HG03095 (cell line): Measurements from ENCODE around the gene COPS6.

Source experiments
- ATAC-seq: cut with Tn5 transposase; IDR thresholded peaks from one replicate; pipeline ENCODE4 v1.9.1; 2021; ENCODE audit warnings: moderate library complexity; ENCODE audit not compliant: unreplicated experiment

Gene COPS6

DNA sequence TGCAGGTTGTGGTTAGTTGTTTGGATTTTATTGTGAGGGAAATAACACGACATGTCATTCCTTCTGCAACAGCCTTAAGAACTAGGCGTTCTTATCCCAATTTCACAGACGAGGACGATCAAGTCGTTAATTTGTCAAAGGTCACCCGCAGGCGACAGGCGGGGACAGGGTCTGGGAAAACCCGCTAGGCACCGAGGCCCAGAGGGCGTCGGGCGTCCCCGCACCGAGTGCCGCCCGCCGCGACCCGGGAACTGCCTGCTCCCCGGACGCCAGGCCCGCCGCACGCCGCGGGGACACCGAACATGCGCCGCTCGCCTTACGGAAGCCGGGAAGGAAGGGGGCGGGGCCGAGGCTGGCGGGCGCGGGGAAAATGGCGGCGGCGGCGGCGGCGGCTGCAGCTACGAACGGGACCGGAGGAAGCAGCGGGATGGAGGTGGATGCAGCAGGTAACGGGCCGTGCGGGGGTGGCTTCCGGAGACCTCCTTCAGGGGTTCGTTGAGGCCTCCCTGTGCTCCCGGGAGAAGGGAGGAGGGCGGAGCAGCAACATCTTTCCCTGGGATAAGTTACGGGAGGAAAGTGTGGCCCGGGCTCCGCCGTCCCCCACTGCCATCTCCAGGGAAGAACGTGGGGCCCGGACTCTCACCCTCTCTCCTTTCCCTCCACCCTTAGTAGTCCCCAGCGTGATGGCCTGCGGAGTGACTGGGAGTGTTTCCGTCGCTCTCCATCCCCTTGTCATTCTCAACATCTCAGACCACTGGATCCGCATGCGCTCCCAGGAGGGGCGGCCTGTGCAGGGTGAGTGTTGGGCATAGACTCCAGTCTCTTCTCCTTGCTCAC lies at the start of gene COPS6:
Gene COPS6, plus strand, starts transcription at position 349 of the 837 bp plus-strand sequence. Its CDS starts 22 bp downstream, at position 371.
- ATAC-seq: peak; percentile 44

- ATAC-seq: no peak
These were observed 48.2 kb upstream of the COPS6 start for GRCh38 chr7:100040575-100040974.

- no peak for ATAC-seq
These were observed 44.1 kb upstream of the COPS6 start for GRCh38 chr7:100044718-100045117.

DNA sequence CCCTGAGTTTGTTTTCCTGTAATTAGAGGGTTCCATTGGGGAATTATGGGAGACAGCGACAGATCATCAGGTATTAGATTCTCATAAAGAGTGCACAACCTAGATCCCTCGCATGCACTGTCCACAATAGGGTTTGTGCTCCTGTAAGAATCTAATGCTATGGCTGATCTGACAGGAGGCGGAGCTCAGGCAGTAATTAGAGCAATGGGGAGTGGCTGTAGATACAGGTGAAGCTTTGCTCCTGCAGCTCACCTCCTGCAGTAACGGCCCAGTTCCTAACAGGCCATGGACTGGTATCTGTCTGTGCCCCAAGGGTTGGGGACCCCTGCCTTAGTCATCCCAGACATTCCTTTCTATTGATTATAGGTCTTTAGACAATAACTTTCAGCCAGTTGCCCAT lies 40.1 kb upstream of the COPS6 start:
- no peak for ATAC-seq

DNA sequence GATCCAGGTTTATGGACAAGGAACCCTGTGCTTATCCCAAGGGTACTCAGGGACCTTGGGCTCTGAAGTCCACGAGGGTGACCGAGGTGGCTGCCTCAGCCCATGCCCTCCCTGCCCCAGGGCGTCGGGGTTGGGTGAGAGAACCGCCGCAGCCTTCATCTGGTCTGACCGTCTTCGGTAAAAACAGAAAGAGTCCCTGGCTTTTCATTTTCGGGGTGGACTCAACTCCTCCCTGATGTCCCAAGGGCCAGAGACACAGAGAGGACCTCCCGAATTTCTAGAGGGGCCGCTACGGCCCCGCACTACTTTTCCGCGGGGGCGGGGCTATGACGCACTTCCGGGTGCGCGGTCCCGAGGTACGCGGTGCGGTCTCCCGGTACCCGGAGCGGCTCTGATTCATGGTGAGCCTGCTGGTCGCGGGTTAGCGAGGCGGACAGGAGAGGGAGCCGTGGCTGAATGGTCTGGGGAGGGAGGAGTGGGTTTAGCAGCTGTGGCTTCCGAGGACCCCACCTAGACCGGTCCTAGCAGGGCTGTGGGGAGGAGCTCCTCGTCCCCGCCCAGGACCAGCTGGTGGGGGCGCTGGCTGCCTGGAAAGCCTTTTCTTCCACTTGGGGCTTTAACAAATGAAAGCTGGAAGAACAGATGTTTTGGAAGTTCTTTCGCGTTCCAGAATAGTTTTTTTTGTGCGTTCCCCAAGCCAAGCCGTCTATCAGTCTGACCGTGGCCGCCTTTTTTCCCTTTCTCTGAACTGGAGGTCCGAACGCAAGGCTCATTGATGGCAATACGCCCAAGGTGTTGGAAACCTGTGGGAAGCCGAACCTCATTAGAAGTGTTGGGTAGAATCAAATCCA lies 39.1 kb upstream of the COPS6 start, which contains the start of gene ZSCAN21:
Gene ZSCAN21, plus strand, starts transcription at position 334 of the 851 bp plus-strand sequence. CDS start 7,233 bp downstream, outside the sequence.
- peak; percentile 87 for ATAC-seq

GRCh38 chr7:100051611-100052010 lies 37.2 kb upstream of the COPS6 start:
- ATAC-seq: no peak

GRCh38 chr7:100053215-100053614 lies 35.6 kb upstream of the COPS6 start:
- no peak for ATAC-seq

DNA sequence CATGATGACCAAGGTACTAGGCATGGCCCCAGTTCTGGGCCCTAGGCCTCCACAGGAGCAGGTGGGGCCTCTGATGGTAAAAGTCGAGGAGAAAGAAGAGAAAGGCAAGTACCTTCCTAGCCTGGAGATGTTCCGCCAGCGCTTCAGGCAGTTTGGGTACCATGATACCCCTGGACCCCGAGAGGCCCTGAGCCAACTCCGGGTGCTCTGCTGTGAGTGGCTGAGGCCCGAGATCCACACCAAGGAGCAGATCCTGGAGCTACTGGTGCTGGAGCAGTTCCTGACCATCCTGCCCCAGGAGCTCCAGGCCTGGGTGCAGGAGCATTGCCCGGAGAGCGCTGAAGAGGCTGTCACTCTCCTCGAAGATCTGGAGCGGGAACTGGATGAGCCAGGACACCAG lies 31.8 kb upstream of the COPS6 start:
- no peak for ATAC-seq

DNA sequence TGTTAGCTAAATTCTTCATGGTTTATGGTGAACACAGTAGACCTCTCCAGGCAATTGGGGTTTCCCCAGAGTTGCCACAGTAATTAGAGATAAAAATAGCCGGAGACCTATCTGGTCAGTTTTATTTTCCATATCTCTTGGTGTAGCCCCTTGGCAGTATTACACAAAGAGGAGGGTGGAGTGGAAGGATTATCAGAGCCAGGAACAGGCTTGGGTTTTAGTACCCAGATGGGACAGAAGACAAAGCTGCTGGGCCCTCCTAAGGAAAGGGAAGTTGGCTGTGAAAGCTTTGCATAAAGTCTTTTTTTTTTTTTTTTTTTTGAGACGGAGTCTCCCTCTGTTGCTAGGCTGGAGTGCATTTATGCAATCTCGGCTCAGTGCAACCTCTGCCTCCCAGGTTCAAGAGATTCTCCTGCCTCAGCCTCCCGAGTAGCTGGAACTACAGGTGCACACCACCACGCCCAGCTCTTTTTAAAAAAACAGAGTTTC lies 29.5 kb upstream of the COPS6 start:
- ATAC-seq: no peak

DNA sequence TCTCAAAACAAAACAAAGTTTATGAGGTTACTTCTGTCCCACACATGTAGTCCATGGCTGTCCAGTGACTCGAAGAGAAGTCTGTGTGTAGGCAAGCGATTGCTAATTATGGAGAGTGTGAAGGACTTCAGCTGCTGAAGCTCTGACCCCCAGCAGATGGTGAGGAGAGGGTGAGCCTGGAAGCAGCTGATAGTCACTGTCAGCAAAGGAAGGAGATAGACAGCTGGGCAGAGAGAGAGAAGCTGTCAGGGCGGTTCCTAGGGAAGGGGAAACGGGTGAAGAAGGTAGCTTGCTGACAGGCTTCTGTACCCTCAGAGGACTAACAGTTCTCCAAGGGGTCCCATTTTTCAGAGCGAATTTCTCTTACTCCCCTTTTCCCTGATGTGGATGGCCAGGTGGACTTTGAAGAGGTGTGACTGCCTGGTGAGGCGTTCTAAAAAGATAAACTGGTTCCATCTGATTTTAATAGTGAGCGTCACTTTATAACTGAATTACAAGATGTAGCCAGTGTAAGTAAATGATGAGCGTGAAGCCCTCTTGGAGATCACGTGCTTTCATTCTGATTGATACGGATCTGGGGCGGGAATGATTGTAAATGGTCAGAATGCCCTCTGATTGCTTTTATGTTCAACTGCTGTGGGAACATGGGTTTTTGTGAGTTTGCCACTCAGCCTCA lies 27.1 kb upstream of the COPS6 start:
- ATAC-seq: no peak

DNA sequence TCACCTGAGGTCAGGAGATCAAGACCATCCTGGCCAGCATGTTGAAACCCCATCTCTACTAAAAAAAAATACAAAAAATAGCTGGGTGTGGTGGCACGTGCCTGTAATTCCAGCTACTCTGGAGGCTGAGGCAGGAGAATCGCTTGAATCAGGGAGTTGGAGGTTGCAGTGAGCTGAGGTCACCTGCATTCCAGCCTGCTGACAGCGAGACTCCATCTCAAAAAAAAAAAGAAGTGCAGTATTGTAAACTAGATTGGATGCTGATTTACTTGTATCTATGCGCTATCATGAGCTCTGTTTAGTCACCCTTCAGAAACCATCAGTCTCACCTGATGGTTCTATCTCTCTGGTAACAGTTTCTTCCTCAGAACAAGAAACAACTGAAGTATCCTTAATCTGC lies 25.4 kb upstream of the COPS6 start:
- no peak for ATAC-seq

- ATAC-seq: no peak
These were observed 24.6 kb upstream of the COPS6 start for GRCh38 chr7:100064162-100064561.

- no peak for ATAC-seq
These were observed 23.1 kb upstream of the COPS6 start for GRCh38 chr7:100065452-100066186.

DNA sequence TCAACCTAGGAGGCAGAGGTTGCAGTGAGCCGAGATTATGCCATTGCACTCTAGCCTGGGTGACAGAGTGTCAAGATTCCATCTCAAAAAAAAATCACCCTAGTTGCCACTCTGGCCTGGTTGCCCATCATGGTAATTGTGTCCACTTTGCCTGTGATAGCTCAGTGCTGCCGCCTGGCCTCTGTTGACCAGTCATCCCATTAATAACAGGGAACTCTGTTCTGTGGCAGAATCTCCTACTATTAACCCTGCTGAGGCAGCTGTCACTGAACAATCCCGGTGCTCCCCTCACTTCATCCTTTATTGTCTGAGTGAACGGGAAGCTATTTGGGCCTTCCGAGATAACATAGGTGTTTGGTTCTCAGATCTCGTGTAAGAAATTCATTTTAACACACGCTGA lies 21.8 kb upstream of the COPS6 start:
- no peak for ATAC-seq

DNA sequence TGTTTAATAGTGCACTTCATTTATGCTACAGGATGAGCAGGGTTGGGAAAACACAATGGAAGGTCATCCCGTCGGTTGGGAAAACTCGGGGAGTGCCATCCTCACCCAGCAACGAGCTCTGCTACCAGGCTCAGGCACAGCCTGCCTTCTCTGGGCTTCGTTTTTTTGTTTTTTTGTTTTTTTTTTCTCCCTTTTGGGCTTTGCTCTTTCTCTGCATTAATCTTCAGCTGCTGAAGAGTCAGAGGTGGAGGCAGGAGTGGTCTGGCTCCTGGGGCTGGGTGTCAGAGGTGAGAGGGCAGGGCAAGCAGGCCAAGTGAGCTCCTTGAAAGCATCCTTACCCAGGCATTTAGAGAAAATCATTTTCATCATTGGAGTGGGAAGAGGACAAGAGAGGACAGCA lies 18.8 kb upstream of the COPS6 start:
- ATAC-seq: no peak

DNA sequence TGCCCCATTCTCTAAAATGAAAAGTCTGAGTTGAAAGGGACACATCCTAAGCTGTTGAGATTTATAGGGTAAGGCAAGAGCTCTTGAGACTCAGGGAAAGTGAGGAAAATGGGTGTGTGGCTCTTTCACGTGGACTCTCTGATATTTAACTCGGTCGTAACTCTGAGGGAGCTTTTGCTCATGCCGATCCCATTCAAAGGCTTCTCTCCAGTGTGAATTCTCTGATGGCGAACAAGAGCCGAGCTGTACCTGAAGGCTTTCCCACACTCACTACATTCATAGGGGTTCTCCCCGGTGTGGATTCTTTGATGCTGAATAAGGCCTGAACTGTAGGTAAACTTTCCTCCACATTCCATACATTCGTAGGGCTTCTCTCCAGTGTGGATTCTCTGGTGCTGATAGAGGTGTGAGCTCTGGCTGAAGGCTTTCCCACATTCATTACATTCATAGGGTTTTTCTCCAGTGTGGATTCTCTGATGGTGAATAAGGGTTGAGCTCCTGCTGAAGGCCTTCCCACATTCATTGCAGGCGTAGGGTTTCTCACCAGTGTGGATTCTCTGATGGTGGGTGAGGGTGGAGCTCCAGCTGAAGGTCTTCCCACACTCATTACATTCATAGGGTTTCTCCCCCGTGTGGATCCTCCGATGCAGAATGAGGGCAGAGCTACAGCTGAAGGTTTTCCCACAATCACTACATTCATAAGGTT lies 17.6 kb upstream of the COPS6 start:
- ATAC-seq: no peak

DNA sequence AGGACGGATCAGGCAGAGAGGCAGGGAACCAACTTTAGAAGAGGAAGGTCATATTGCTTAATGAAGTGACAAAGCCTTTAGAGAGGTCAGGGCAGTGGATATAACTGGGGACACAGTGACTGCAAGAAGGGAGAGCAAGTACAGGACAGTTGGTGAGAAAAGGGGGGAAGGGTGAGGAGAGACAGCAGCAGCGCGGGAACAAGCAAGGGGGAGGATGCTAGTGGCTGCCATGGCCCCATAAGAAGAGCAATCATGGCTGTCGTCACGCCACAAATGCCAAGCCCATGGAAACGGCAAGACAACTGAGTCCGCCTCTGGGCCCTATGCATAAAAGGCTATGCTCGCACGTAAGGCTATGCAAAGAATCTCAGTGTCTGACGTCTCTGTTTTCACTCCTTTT lies 16.3 kb upstream of the COPS6 start:
- no peak for ATAC-seq

GRCh38 chr7:100074841-100075240 lies 13.9 kb upstream of the COPS6 start:
- ATAC-seq: no peak

GRCh38 chr7:100075418-100075817 lies 13.4 kb upstream of the COPS6 start:
- ATAC-seq: no peak

- ATAC-seq: no peak
These were observed 11.6 kb upstream of the COPS6 start for GRCh38 chr7:100077205-100077604.
